ENCODE measurements around the gene TMPRSS5.

- TF ChIP-seq YY1 (IDR thresholded peaks at IDR 0.05; ENCODE audit: insufficient read depth, insufficient read length): no peak
- no peak for TF ChIP-seq ZNF274 (IDR thresholded peaks at IDR 0.05; ENCODE audit: low read depth, low read length)
Measured at GRCh38 chr11:113644605-113645004, 61.5 kb downstream of the TMPRSS5 start.

All from NT2/D1 (cell line).